Adrenal gland (tissue), 12 donors: ENCODE results near the gene CHMP5. TPM values are rescaled to one million over a fixed set of nuclear protein-coding genes. Genes with fewer than 3 reads are reported as not detected.

Experiments used
- DNase-seq, 7 donors: peaks; one replicate each; pipeline ENCODE4 v3.0.0-alpha.2; 2019 to 2020
- H3K27ac ChIP-seq, 5 donors: fragments of 200-600 bp; sonication (generic) in 4 of 5; 1 replicate in 3 of 5; 2 replicates in 2 of 5; pipeline versions ENCODE4 v1.5.1 to v1.8.0; 2016 to 2020; ENCODE audit warnings: mild to moderate bottlenecking in 1 of 5
- H3K27me3 ChIP-seq: fragments of 200-600 bp; 2 replicates; pipeline ENCODE4 v1.8.0; 2021
- H3K36me3 ChIP-seq, 2 donors: fragments of 200-600 bp; replicated peaks in 1 of 2; 1 replicate in 1 of 2; 2 replicates in 1 of 2; pipeline versions ENCODE4 v1.5.1 to v1.8.0; 2018 to 2022
- H3K4me1 ChIP-seq, 2 donors: fragments of 200-600 bp; replicated peaks in 1 of 2; 1 replicate in 1 of 2; 2 replicates in 1 of 2; pipeline versions ENCODE4 v1.5.1 to v1.8.0; 2018 to 2021
- H3K4me3 ChIP-seq, 4 donors: fragments of 200-600 bp; sonication (generic) in 3 of 4; one replicate each; pipeline ENCODE4 v1.5.1; 2016 to 2018
- H3K9me3 ChIP-seq, 3 donors: fragments of 200-600 bp; sonication (generic) in 1 of 3; replicated peaks in 1 of 3; 1 replicate in 2 of 3; 2 replicates in 1 of 3; pipeline versions ENCODE4 v1.5.1 to v1.8.0; 2016 to 2021
- CTCF ChIP-seq, 6 experiments: fragments of 450-650 bp in 4 of 6; fragments of 200-600 bp in 2 of 6; sonication (generic) in 1 of 6; IDR thresholded peaks; 1 replicate in 5 of 6; 2 replicates in 1 of 6; pipeline versions ENCODE4 v1.5.1 to v1.8.0; 2016 to 2021; ENCODE audit warnings: antibody characterized with exemption in 6 of 6, mild to moderate bottlenecking in 2 of 6, moderate library complexity in 1 of 6
- POLR2A ChIP-seq, 2 donors: fragments of 450-650 bp; IDR thresholded peaks; one replicate each; pipeline ENCODE4 v1.6.1; 2017; ENCODE audit warnings: antibody characterized with exemption in 2 of 2, mild to moderate bottlenecking in 2 of 2, moderate library complexity in 1 of 2
- WGBS, 4 donors: extraction: QIAGEN DNeasy Blood & Tissue Kit in 2 of 4; methylation state at CpG; one replicate each; pipeline versions ENCODE4 v1.1.5 to v1.1.7; 2013 to 2017; 5-methylcytosine and 5-hydroxymethylcytosine counted together
- intact Hi-C, 2 donors: fragments of 100-400 bp; cut with DNase I; formaldehyde crosslinking; loops; one replicate each; pipeline versions ENCODE4 v1.14.1 to v1.15.0; 2022 to 2023
- polyA plus RNA-seq, 3 donors: library from polyadenylated mRNA; stranded (reverse); fragments of 200-250 nt in 2 of 3; fragments of 350-450 nt in 1 of 3; fragmentation: Illumina TruSeq in 1 of 3; extraction: RNeasy Lipid Tissue Mini Kit (QIAGEN cat#74804) in 1 of 3; gene quantifications; one replicate each; pipeline ENCODE4 v1.2.3, GENCODE V29; 2013 to 2014
- total RNA-seq, 9 donors: library from RNA; depleted of rRNA in 4 of 9; stranded (reverse); fragments of >200 nt in 4 of 9; fragments of 120-200 nt in 1 of 9; fragmentation: NEBNext Ultra II Directional in 1 of 9; extraction: Animal tissue kit (Norgen Biotek cat#: 25700) in 1 of 9; gene quantifications; one replicate each; pipeline versions ENCODE4 v1.1.0 to v1.2.4, GENCODE V29; 2013 to 2023
- donor health status: healthy with polysubstance abuse.
- donor health status: Bipolar disorder and iron deficiency.
- donor health status: DM: yes; HTN: yes; CAD: no.
- donor health status: DM: no; HTN: no; CAD: no.
- donor health status: DM: no; HTN: no; CAD: no.
- donor health status: DM: yes; HTN: yes; CAD: no.

CHMP5 gene
- total and polyA plus RNA-seq, 12 donors, result 35.6 to 114 (median 64.3) TPM

DNA sequence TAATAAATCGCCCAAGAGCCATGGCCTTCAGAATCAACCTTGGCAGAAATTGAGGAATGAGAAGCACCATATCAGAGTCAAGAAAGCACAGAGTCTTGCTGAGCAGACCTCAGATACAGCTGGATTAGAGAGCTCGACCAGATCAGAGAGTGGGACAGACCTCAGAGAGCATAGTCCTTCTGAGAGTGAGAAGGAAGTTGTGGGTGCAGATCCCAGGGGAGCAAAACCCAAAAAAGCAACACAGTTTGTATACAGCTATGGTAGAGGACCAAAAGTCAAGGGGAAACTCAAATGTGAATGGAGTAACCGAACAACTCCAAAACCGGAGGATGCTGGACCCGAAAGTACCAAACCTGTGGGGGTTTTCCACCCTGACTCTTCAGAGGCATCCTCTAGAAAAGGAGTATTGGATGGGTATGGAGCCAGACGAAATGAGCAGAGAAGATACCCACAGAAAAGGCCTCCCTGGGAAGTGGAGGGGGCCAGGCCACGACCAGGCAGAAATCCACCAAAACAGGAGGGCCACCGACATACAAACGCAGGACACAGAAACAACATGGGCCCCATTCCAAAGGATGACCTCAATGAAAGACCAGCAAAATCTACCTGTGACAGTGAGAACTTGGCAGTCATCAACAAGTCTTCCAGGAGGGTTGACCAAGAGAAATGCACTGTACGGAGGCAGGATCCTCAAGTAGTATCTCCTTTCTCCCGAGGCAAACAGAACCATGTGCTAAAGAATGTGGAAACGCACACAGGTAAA is 30.0 kb downstream of the CHMP5 start:
- H3K9me3 ChIP-seq, result no peaks in the 10 kb centered on the region
- H3K36me3 ChIP-seq, result peaks cover 0 to 45% of the 10 kb centered on the region in 2 donors
- no peak for TF ChIP-seq POLR2A (IDR thresholded peaks at IDR 0.05)
- TF ChIP-seq CTCF (IDR thresholded peaks at IDR 0.05), result no peak
- H3K27ac ChIP-seq, result no peak overlapping the region
- no peaks in the 10 kb centered on the region for H3K27me3 ChIP-seq
- DNase-seq, result no peak
- WGBS, 4 donors, result 79 to 90% (median 84%) methylated on average over 12 of the region's 12 CpGs
- no peak overlapping the region for H3K4me3 ChIP-seq
- intact Hi-C loops, result loop anchor here in 1 of 2 donors (10.0 kb wide), 1 partner anchor 60 kb away; no protein-coding TSS in a partner anchor
- H3K4me1 ChIP-seq, result peaks cover 8 to 67% of the 10 kb centered on the region in 2 donors

DNA sequence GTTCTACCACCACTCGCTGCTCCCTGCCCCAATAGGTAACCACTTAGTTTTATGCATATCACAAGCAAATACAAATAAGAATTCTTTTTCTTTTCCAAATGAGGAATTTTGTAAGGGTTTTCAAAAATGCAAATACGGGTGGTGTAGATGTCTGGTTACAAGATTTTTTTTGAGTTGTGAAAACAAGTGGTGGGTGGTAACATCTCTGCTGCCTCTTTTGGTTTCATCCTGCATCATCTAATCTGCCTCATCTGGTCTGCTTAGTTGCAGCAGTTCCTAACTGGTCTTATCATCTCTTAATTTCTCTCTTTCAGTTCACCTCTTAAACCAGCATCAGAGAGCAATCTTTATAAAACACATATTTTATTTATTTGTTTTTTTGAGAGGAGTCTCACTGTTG is 30.7 kb downstream of the CHMP5 start:
- 89 to 96% (median 95%) methylated on average over 2 of the region's 2 CpGs for WGBS, 4 donors
- no peak for TF ChIP-seq POLR2A (IDR thresholded peaks at IDR 0.05)
- no peak for TF ChIP-seq CTCF (IDR thresholded peaks at IDR 0.05)
- Histone ChIP-seq H3K4me3 (no peak overlapping the region), H3K9me3 (no peaks in the 10 kb centered on the region), H3K4me1 (peaks cover 8 to 67% of the 10 kb centered on the region in 2 donors), H3K36me3 (peaks cover 0 to 51% of the 10 kb centered on the region in 2 donors), H3K27me3 (no peaks in the 10 kb centered on the region), H3K27ac (no peak overlapping the region)
- intact Hi-C loops, result loop anchor here in 1 of 2 donors (10.0 kb wide), 1 partner anchor 61 kb away; no protein-coding TSS in a partner anchor
- no peak for DNase-seq

DNA sequence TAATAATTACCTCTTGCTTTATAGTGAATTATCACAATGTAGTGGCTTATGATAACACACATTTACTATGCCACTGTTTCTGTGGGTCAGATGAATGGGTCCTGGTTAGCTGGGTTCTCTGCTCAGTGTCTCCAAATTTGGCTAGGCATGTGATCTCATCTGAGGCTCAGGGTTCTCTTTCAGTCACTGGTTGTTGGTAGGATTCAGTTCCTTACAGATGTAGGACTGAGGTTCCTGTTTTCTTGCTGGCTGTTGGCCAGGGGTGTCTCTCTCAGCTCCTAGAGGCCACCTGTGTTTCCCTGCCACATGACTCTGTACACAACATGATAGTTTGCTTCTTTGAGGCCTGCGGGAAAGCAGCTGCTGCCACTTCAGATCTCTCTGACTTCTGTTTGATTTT is 32.6 kb downstream of the CHMP5 start:
- WGBS, 4 donors, result 57 to 71% (median 68%) methylated on average over 1 of the region's 1 CpG
- Histone ChIP-seq H3K9me3 (no peaks in the 10 kb centered on the region), H3K36me3 (peaks cover 0 to 69% of the 10 kb centered on the region in 2 donors), H3K4me3 (no peak overlapping the region), H3K27ac (peak overlapping the region in 2 of 5 donors; percentile 31 to 34), H3K4me1 (peaks cover 0 to 51% of the 10 kb centered on the region in 2 donors), H3K27me3 (no peaks in the 10 kb centered on the region)
- intact Hi-C loops, result loop anchor here in 1 of 2 donors (10.0 kb wide), 1 partner anchor 63 kb away; no protein-coding TSS in a partner anchor
- no peak for TF ChIP-seq POLR2A (IDR thresholded peaks at IDR 0.05)
- no peak for TF ChIP-seq CTCF (IDR thresholded peaks at IDR 0.05)
- peak; percentile 36 to 77 (median 56) for DNase-seq

DNA sequence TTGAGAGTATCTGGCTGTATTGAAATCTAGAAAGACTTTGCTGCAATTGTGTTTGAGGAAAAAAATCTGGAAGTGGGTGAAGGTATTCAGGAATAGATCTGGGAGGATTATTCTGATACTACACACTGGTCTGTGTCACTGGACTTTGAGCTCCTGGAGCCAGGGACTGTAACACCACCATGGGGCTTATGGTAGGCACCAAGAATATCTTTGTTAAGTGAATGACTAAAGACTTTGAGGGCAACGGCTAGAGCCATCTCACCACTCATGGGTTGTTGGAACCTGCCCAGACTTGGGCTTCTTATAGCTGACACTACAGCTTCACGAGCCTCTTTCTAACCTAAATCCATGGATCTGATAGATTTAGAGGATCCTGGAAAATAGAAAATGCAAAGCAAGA is 35.7 kb downstream of the CHMP5 start:
- DNase-seq, result no peak
- Histone ChIP-seq H3K36me3 (peaks cover 0 to 86% of the 10 kb centered on the region in 2 donors), H3K4me3 (no peak overlapping the region), H3K4me1 (peaks cover 0 to 38% of the 10 kb centered on the region in 2 donors), H3K27me3 (no peaks in the 10 kb centered on the region), H3K9me3 (no peaks in the 10 kb centered on the region), H3K27ac (no peak overlapping the region)
- no peak for TF ChIP-seq CTCF (IDR thresholded peaks at IDR 0.05)
- TF ChIP-seq POLR2A (IDR thresholded peaks at IDR 0.05), result no peak
- 81 to 88% (median 86%) methylated on average over 1 to 2 of the region's 2 CpGs for WGBS, 4 donors
- intact Hi-C loops, result no loop called here
